GM18505 (cell line): ENCODE measurements around the gene FKBP5.
A peak's percentile ranks its signal among the peaks of the same experiment; 100 is the strongest.
"Not testable (repeated sequence)": the region's sequence is repeated elsewhere in the genome, so short reads cannot be mapped to it uniquely, and the experiment has no call there.

Experiments
- ATAC-seq: cut with Tn5 transposase; IDR thresholded peaks from one replicate; pipeline ENCODE4 v1.9.1; 2021; ENCODE audit not compliant: unreplicated experiment
- POLR2A ChIP-seq: IDR thresholded peaks from 4 replicates; pipeline ENCODE4 v1.6.1; 2011; ENCODE audit warnings: borderline replicate concordance; ENCODE audit not compliant: insufficient read depth, insufficient read length; ENCODE audit errors: extremely low read depth

The FKBP5 gene

DNA sequence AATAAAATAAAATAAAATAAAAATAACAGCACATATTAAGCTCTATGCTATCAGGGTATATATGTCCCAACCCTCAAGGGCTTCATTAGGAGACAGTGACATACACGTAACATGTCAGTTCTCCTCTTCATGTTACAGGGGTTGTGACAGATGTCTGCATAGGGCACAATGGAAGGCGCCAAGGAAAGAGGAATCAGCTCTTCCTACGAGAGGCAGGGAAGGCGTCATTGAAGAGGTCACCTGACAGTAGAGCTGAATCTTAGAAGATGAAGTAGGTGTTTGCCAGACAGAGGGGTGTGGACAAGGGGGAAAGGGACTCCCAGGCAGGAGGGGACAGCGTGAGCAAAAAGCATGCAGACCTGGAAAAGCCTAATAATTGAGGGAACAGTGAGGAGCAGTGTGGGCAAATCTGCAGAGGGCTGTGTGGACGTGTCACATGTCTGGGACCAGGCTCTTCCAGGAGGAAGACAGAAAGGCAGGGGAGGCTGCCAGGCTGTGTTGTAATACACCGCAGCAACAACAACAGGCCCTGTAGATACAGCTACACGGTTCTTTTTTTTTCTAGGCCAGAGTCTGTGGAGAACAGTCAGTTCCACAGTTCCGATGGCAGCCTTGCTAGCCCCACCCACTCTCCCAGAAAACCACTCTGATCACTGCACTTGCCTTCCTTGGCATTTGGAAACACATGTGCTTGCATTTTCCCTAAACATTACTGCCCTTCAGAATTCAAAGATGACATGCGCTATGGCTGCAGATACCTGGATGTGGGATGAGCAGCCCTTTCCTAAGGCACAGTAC lies 2.5 kb upstream of the FKBP5 start:
- no peak for TF ChIP-seq POLR2A
- ATAC-seq: no peak

DNA sequence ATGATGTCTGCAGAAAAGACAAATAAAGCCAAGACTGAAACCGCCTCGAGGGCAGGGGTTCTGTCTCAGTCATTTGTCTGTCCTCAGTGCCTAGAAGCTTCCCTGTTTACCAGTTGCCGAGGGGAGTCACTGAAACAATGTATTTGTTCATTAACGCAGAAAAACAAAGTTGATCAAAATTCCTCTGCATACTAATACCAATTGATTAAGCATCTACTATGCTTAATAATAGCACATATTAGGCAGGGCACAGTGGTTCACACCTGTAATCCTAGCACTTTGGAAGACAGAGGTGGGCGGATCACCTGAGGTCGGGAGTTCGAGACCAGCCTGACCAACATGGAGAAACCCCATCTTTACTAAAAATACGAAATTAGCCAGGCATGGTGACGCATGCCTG lies 1.8 kb upstream of the FKBP5 start:
- no peak for ATAC-seq
- no peak for TF ChIP-seq POLR2A

DNA sequence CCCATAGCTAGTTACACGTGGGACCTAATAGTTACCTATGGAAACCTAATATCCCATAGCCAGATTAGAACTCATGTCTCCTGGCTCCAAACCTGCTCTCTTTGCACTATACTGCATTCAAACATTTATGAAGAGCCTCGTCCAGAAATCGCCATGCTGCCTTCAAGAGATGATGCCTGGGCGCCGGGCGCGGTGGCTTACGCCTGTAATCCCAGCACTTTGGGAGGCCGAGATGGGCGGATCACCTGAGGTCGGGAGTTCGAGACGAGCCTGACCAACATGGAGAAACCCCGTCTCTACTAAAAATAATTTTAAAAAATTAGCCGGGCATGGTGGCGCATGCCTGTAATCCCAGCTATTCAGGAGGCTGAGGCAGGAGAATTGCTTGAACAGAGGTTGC lies 1.3 kb upstream of the FKBP5 start:
- ATAC-seq: not testable (repeated sequence)

DNA sequence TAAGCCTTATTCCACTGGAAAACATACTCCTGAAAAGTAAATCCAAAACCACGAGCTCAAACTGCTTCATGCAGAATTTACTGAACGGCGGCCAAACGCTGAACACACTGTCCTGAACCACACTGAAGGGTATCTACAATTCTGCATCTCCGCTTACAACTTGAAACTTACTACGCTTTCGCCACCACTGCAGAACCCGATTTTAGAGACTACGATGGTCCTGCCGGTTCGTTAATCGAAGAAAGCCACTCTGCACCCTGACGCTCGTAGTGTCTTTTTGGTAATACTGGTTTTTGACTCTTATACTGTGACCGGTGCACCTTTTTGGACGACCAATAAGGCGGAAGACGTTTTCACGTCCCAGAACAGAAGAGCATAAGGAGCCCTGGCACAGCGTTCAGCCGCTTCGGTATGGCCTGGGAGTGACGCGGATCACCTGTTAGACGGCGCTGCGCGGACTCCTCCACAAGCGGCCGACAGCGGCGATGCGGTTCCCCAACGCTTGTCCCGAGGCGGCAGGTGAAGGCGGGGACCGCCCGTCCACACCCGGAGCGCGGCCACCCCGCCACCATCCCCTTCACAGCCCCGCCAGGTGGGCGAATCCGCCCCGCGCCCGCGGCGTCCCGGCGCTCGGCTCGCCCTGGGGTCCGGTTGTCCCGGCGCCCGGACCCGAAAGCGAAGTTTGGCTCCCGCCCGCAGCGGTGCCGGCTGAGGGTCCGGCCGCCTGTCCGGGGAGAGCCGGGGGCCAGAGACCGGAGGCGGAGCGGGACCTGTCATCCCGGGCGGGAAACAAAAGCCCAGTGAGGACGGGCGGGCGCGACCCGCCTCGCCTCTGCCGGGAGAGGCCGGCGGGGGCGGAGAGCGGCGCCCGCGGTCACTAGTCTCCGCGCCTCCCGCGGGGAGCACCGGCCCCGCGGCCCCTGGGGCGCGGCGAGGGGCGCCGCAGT lies 784 bp downstream of the FKBP5 start:
- TF ChIP-seq POLR2A: peak; percentile 27

DNA sequence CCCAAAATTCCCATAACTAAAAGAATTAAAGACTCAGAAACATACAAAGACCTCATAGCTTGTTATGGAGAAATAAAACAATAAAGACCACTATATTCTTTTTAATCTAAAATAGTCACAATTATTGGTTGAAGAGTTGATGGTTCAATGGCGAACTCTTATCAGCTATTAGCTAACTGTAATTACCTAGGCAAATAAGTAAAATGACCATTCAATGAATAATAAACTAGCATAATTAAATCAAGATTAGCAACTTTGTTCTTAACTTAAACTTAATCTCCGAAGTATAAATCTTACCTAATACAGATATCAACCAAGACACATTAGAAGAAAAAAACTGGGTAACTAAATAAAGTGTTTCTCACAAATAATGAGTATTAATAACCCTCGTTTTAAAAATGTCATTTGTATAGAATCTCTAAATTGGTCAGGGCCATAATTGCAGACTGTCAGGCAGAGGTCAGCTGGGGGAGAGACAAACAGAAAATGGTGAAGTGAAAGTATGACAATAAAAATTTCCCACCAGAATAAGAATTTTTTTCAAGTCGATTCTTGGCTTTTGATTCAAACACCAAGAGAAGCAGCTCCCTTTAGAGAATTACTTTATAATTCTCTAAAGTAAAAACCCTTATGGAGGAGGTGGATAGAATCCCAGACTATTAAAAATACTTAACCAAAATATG lies 1.7 kb downstream of the FKBP5 start:
- no peak for ATAC-seq
- TF ChIP-seq POLR2A: no peak

More for the DNA sequence above, 784 bp downstream of the FKBP5 start:
- peak; percentile 40 for ATAC-seq

DNA sequence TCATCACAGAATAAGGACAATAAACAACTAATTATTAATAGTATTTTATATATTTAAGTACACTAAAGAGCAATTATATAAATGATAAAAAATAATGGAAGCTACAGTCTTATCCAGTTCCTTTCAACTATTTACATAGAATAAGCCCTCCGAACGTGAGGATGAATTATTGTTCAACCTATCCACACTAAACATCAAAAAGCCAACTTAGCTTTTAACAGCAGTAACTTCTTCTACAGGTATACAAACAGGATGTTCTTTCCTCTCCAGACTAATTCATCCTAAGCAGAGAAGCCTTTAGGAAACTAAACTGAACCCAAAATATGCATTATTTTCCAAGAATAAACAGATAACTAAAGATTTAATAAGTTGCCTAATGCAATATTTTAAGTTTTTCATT lies 2.3 kb downstream of the FKBP5 start:
- TF ChIP-seq POLR2A: no peak
- ATAC-seq: no peak

DNA sequence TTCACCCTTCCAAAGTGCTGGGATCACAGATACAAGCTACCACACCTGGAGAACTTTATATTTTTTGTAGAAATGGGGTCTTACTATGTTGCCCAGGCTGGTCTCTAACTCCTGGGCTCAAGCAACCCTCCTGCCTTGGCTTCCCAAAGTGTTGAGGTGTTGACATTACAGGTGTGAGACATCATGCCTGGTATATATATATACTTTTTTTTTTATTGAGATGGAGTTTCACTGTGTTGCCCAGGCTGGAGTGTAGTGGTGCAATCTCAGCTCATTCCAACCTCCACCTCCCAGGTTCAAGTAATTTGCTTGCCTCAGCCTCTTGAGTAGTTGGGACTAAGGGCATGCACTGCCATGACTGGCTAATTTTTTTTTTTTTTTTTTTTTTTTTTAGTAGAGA lies 5.4 kb downstream of the FKBP5 start:
- TF ChIP-seq POLR2A: no peak

DNA sequence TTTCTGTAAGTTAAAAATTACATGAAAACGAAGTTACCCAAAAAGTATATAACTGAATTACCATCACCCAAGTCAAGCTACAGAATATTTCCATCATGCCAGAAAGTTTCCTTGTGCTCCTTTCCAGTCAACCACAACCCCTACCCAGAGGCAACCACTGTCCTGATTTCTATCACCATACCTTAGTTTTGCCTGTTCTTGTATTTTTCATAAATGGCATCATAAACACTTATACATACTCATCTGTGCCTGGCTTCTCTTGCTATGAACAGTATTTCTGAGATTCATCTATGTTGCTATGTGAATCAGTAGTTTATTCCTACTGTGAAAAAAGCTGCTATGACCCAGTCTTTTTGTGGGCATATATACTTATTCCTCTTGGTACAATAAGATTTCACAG lies 7.4 kb downstream of the FKBP5 start:
- no peak for TF ChIP-seq POLR2A
- no peak for ATAC-seq

More for the DNA sequence above, 5.4 kb downstream of the FKBP5 start:
- no peak for ATAC-seq

DNA sequence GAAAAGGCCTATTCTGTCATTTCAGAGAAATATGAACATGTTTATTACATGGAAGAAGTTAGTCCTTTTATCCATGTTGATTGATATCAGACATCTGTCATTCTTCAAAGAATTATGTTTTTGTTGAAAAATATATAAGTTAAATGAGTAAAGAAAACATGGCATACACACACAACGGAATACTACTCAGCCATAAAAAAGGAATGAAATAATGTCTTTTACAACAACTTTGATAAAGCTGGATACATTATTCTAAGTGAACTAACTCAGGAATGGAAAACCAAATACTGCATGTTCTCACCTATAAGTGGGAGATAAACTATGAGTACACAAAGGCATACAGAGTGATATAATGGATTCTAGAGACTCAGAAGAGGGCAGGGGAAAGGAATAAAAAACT lies 9.3 kb downstream of the FKBP5 start:
- no peak for TF ChIP-seq POLR2A
- ATAC-seq: no peak

DNA sequence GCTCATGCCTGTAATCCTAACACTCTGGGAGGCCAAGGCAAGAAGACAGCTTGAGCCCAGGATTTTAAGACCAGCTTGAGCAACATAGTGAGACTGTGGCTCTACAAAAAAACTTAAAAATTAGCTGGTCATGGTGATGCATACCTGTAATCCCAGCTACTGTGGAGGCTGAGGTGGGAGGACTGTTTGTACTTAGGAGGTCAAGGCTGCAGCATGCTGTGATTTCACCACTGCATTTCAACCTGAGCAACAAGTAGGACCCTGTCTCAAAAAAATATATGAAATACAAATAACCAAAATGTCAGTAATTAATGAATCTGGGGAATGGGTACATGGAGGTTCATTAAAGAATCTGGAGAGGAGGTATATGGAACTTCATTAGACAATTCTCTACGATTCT lies 9.9 kb downstream of the FKBP5 start:
- ATAC-seq: no peak
- no peak for TF ChIP-seq POLR2A

DNA sequence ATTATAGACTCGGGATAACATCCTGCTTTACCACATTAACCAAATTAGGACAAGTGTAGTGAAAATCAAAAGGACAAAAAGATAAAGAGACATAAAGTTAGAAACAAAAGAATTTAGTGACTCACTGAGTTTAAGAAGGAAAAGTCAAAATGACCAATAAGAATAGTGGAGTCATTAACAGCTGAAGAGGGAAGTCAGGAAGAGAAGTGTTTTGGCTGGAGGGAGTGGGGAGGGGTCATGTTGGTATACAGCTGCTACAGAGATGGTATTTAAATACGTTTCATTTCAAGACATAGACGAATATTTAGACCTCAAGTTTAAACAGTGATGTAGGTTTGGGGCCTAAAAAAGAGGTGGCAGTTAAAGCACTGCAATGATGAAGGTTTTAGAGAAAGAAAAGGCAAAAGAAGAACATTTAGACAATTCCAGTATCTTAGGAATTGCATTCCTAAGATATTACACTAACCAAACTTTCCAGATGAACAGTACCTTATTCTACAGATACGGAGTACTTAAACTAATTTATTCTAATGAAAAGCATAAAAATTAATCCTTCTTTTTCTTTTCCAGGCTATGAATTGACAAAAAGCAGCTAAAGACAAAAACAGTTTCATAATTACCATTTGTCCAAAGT lies 10.6 kb downstream of the FKBP5 start:
- ATAC-seq: no peak
- no peak for TF ChIP-seq POLR2A

DNA sequence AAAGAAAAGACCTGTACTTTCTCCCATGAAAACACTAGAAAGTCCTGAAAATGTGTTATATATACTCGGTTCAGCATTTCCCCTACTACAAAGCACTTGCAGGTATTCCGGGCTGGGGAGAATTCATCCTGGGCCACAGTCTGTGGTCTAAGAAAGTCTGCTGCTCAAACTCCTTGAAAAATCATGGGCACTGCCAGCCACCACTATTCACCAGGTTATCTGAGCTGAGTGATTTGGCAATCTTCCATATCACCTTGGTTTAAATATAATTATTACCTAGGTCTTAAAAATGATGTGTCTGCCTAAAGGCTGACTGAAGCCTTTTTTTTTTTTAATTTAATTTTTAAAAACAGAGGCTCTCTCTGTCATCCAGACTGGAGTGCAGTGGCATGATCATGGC lies 11.3 kb downstream of the FKBP5 start:
- no peak for TF ChIP-seq POLR2A
- ATAC-seq: no peak

DNA sequence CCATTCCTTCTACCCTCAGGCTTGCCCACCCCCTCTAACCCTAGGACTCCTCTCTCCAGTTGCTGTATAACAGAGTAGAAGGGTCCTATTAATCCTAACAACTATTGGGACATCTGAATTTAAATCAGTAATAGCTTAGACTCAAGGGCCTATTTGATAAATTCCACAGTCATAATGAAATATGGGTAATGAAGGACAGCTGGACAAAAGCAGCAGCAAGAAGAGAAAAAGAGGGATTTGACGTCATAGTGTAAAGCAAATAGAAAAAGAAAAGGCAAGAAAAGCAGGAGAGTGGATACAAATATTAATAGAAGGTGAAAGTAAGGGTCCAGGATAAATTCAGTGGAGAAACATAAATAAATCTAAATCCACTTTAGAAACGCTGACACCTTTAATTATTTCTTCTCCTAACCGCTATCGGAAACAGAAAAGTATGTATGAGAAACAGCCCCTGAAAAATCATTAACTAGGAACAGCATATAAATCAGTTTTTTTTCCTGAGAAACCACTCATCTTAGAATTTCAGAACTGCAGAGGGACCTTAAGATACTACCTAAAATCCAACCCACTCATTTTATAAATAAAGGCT lies 12.8 kb downstream of the FKBP5 start:
- no peak for ATAC-seq
- TF ChIP-seq POLR2A: no peak
